ENCODE results near the gene EPS15.

DNA sequence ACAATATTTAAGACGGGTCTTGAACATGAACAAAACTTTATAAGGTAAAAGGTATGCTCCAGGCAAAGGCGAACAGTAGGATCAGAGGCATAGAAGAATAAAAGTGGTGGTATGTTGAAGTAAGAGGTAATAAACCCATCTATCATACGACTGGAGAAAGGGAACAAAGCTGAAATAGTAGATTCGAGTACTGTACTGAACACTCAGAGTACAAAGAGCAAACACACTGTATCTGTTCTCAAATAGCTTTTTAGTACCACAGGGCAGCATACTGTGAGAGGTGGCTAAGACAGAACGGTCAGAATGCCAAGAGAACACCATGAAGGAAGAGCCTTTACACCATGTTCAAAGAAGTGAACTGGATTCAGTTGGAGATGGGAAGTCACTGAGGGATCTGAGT is 83.2 kb downstream of the EPS15 start:
- TF ChIP-seq, protein P1, sequence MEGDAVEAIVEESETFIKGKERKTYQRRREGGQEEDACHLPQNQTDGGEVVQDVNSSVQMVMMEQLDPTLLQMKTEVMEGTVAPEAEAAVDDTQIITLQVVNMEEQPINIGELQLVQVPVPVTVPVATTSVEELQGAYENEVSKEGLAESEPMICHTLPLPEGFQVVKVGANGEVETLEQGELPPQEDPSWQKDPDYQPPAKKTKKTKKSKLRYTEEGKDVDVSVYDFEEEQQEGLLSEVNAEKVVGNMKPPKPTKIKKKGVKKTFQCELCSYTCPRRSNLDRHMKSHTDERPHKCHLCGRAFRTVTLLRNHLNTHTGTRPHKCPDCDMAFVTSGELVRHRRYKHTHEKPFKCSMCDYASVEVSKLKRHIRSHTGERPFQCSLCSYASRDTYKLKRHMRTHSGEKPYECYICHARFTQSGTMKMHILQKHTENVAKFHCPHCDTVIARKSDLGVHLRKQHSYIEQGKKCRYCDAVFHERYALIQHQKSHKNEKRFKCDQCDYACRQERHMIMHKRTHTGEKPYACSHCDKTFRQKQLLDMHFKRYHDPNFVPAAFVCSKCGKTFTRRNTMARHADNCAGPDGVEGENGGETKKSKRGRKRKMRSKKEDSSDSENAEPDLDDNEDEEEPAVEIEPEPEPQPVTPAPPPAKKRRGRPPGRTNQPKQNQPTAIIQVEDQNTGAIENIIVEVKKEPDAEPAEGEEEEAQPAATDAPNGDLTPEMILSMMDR (IDR thresholded peaks at IDR 0.05) = no peak
- TF ChIP-seq EZH2 (IDR thresholded peaks at IDR 0.05; ENCODE audit: borderline replicate concordance, insufficient read depth, low read depth, low read length, poor library complexity, severe bottlenecking) = no peak

Measured in B cell (primary cell).